Measurements from ENCODE around the gene STARD3NL.

Gene STARD3NL

DNA sequence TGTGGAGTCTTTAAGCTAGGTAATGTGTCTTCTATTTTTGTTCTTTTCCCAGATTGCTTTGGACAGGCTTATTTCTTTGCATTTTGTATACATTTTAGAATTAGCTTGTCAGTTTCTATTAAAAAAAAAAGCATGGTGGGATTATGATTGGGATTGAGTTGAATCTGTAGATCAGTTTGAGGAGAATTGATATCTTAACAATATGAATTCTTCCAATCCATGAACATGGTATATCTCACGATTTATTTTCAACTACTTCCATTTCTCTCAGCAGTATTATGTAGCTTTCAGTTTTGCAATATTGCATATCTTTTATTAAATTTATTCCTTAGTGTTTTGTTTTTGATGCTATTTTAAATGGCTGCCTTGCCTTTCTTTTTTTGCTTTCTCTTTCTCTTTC, 13.7 kb downstream of the STARD3NL start:
- peaks cover 0 to 22% (median 11%) of the 10 kb centered on the region in 4 donors for H3K4me1 ChIP-seq
- no peak overlapping the region for H3K4me3 ChIP-seq
- intact Hi-C loops (cut with DNase I; ENCODE audit: low total_unique reads) = no loop called here
- no peak for DNase-seq
- H3K27me3 ChIP-seq = no peaks in the 10 kb centered on the region
- no peaks in the 10 kb centered on the region for H3K36me3 ChIP-seq
- TF ChIP-seq CTCF (IDR thresholded peaks at IDR 0.05) = no peak
- H3K27ac ChIP-seq = no peak overlapping the region
- H3K9me3 ChIP-seq = peaks cover 0 to 11% (median 0%) of the 10 kb centered on the region in 3 donors

- no peaks in the 10 kb centered on the region for H3K27me3 ChIP-seq
- intact Hi-C loops (cut with DNase I; ENCODE audit: low total_unique reads) = no loop called here
- DNase-seq = no peak
- peaks cover 0 to 11% (median 0%) of the 10 kb centered on the region in 3 donors for H3K9me3 ChIP-seq
- TF ChIP-seq CTCF (IDR thresholded peaks at IDR 0.05) = no peak
- peaks cover 0 to 22% (median 11%) of the 10 kb centered on the region in 4 donors for H3K4me1 ChIP-seq
- no peak overlapping the region for H3K4me3 ChIP-seq
- H3K27ac ChIP-seq = no peak overlapping the region
- no peaks in the 10 kb centered on the region for H3K36me3 ChIP-seq
Observed at GRCh38 chr7:38192327-38192726, 14.3 kb downstream of the STARD3NL start.

GRCh38 chr7:38195804-38196595, 18.0 kb downstream of the STARD3NL start:
- Histone ChIP-seq H3K27ac (no peak overlapping the region), H3K4me3 (no peak overlapping the region), H3K36me3 (no peaks in the 10 kb centered on the region), H3K9me3 (peaks cover 0 to 11% (median 0%) of the 10 kb centered on the region in 3 donors), H3K4me1 (peaks cover 0 to 49% (median 27%) of the 10 kb centered on the region in 4 donors), H3K27me3 (no peaks in the 10 kb centered on the region)
- no peak for TF ChIP-seq CTCF (IDR thresholded peaks at IDR 0.05)
- intact Hi-C loops (cut with DNase I; ENCODE audit: low total_unique reads) = no loop called here
- no peak for DNase-seq

DNA sequence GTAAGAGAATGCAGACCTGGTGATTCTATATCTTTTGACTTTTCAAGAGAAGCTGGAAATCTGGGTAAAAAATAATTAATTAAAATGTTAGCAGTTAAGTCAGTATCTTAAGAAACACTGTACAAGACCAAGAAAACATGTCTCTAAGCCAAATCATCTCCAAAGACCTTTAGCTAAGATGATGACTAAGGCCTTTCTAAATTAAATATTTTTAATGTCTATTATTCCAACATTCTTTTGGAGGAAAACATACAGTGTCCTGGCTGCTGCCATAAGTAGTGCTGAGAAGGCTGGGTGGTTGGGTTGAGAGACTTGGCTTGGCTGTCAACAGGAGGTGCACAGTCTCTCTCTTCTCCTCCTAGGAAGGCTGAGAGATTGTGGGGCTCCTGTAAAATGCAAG, 20.3 kb downstream of the STARD3NL start:
- Histone ChIP-seq H3K4me1 (peaks cover 0 to 49% (median 27%) of the 10 kb centered on the region in 4 donors), H3K27ac (no peak overlapping the region), H3K9me3 (no peaks in the 10 kb centered on the region), H3K36me3 (peaks cover 0 to 7% (median 0%) of the 10 kb centered on the region in 3 donors), H3K27me3 (no peaks in the 10 kb centered on the region), H3K4me3 (no peak overlapping the region)
- intact Hi-C loops (cut with DNase I; ENCODE audit: low total_unique reads) = no loop called here
- TF ChIP-seq CTCF (IDR thresholded peaks at IDR 0.05) = no peak
- no peak for DNase-seq

- no peaks in the 10 kb centered on the region for H3K27me3 ChIP-seq
- intact Hi-C loops (cut with DNase I; ENCODE audit: low total_unique reads) = no loop called here
Observed at GRCh38 chr7:38199154-38199553, 21.1 kb downstream of the STARD3NL start.

More at GRCh38 chr7:38199154-38199553, 21.1 kb downstream of the STARD3NL start:
- no peak overlapping the region for H3K4me3 ChIP-seq
- no peak overlapping the region for H3K27ac ChIP-seq
- no peaks in the 10 kb centered on the region for H3K9me3 ChIP-seq
- DNase-seq = no peak
- peaks cover 0 to 7% (median 0%) of the 10 kb centered on the region in 3 donors for H3K36me3 ChIP-seq
- peaks cover 0 to 49% (median 27%) of the 10 kb centered on the region in 4 donors for H3K4me1 ChIP-seq
- no peak for TF ChIP-seq CTCF (IDR thresholded peaks at IDR 0.05)
